Lung (tissue), 12 donors: ENCODE results near the gene CSTPP1. TPM values are rescaled to one million over a fixed set of nuclear protein-coding genes. Genes with fewer than 3 reads are reported as not detected.
A peak's percentile ranks its signal among the peaks of the same experiment; 100 is the strongest.

Source experiments
- ATAC-seq: fragments of 200-7000 bp; cut with Tn5 transposase; one replicate; pipeline ENCODE4 v1.9.1; 2020; ENCODE audit warnings: moderate number of reproducible peaks; ENCODE audit not compliant: insufficient read depth, low FRiP score
- DNase-seq, 3 donors: peaks; one replicate each; pipeline ENCODE4 v3.0.0-alpha.2; 2013 to 2017
- H3K27ac ChIP-seq, 2 donors: one replicate each; pipeline ENCODE4 v1.5.1; 2013; ENCODE audit warnings: mild to moderate bottlenecking in 2 of 2, moderate library complexity in 2 of 2, control low read depth in 1 of 2, inconsistent platforms in 1 of 2, low read depth in 1 of 2, low read length in 1 of 2
- H3K27me3 ChIP-seq, 3 donors: one replicate each; pipeline ENCODE4 v1.5.1; 2013; ENCODE audit warnings: low read length in 2 of 3; ENCODE audit not compliant: control insufficient read depth in 3 of 3, insufficient read depth in 3 of 3
- H3K36me3 ChIP-seq, 4 donors: one replicate each; pipeline ENCODE4 v1.5.1; 2013; ENCODE audit warnings: low read length in 4 of 4, mild to moderate bottlenecking in 1 of 4, moderate library complexity in 1 of 4; ENCODE audit not compliant: control insufficient read depth in 4 of 4, insufficient read depth in 4 of 4
- H3K4me1 ChIP-seq, 5 donors: one replicate each; pipeline ENCODE4 v1.5.1; 2013; ENCODE audit warnings: low read length in 5 of 5, mild to moderate bottlenecking in 2 of 5, moderate library complexity in 1 of 5; ENCODE audit not compliant: control insufficient read depth in 5 of 5, insufficient read depth in 5 of 5
- H3K4me3 ChIP-seq: one replicate; pipeline ENCODE4 v1.5.1; 2013; ENCODE audit warnings: mild to moderate bottlenecking, control low read depth, moderate library complexity
- H3K9ac ChIP-seq, 2 donors: one replicate each; pipeline ENCODE4 v1.5.1; 2013; ENCODE audit warnings: low read length in 2 of 2, control low read depth in 1 of 2; ENCODE audit not compliant: insufficient read depth in 1 of 2
- H3K9me3 ChIP-seq, 4 donors: one replicate each; pipeline ENCODE4 v1.5.1; 2013; ENCODE audit warnings: low read length in 3 of 4, mild to moderate bottlenecking in 1 of 4, moderate library complexity in 1 of 4; ENCODE audit not compliant: control insufficient read depth in 4 of 4, insufficient read depth in 3 of 4
- WGBS, 2 donors: extraction: QIAGEN DNeasy Blood & Tissue Kit; methylation state at CpG; one replicate each; pipeline ENCODE4 v1.1.7; 2013; 5-methylcytosine and 5-hydroxymethylcytosine counted together
- polyA plus RNA-seq, 2 donors: library from polyadenylated mRNA; stranded (reverse); fragments of 200-250 nt; gene quantifications; one replicate each; pipeline ENCODE4 v1.2.1, GENCODE V29; 2013
- total RNA-seq, 2 donors: library from RNA; depleted of rRNA in 1 of 2; stranded (reverse); fragments of >200 nt in 1 of 2; gene quantifications; one replicate each; pipeline ENCODE4 v1.2.1, GENCODE V29; 2014 to 2021
- TF ChIP-seq, protein P1 (sequence below): IDR thresholded peaks from 2 replicates; pipeline ENCODE4 v1.5.1; 2012; ENCODE audit warnings: mild to moderate bottlenecking; ENCODE audit errors: control extremely low read depth, extremely low read depth
- donor health status: control.
- donor health status: control.
- donor health status: Bipolar disorder and iron deficiency.
- donor health status: healthy.
- donor health status: DM: yes; HTN: yes; CAD: no.

CSTPP1 gene
- total and polyA plus RNA-seq, 4 donors = 26.0 to 45.8 (median 34.4) TPM

DNA sequence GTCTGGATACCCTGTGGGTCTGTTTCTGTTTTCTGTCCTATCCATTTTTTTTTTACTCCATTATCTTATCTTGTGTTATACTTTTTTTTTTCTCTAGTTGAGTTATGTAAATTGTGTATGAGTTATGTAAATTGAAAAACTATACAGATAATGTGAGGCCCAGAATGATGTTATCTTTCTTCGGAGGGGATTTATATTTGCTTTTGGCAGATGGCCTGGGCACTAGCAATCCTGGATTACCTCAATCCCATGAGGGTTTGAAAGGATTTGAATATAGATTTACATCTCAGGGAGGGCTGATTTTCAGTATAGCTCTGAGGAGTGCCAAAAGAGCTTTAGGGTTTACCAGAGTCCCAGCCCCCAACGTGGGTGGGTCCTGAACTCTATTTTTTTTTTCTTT, 71.0 kb downstream of the CSTPP1 start:
- Histone ChIP-seq H3K27me3 (no peaks in the 10 kb centered on the region), H3K9me3 (no peaks in the 10 kb centered on the region), H3K4me1 (peaks cover 0 to 35% (median 15%) of the 10 kb centered on the region in 5 donors), H3K4me3 (no peak overlapping the region), H3K27ac (no peak overlapping the region), H3K36me3 (no peaks in the 10 kb centered on the region), H3K9ac (no peak overlapping the region)
- ATAC-seq = no peak
- 70 to 83% methylated on average over 2 of the region's 2 CpGs for WGBS, 2 donors
- no peak for DNase-seq
- TF ChIP-seq, protein P1, sequence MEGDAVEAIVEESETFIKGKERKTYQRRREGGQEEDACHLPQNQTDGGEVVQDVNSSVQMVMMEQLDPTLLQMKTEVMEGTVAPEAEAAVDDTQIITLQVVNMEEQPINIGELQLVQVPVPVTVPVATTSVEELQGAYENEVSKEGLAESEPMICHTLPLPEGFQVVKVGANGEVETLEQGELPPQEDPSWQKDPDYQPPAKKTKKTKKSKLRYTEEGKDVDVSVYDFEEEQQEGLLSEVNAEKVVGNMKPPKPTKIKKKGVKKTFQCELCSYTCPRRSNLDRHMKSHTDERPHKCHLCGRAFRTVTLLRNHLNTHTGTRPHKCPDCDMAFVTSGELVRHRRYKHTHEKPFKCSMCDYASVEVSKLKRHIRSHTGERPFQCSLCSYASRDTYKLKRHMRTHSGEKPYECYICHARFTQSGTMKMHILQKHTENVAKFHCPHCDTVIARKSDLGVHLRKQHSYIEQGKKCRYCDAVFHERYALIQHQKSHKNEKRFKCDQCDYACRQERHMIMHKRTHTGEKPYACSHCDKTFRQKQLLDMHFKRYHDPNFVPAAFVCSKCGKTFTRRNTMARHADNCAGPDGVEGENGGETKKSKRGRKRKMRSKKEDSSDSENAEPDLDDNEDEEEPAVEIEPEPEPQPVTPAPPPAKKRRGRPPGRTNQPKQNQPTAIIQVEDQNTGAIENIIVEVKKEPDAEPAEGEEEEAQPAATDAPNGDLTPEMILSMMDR = no peak

DNA sequence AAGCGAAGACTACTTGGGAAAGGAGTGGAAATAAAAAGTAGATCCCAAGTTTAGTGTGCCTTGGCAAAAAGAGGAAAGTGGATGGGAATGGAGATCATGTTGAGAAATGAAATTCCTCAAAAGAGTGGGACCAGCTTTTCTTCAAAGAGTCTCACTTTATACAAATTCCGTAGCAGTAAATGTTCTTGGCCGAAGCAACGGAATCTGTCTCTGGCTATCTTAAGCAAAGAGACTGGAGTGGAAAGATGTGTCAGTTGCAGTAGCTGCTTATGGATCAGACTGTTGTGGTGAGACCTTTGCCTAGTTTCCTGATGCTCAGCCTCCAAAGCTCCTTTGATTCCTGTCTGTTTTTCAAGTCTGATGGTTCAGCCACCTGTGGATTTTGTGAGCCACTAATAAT, 73.6 kb downstream of the CSTPP1 start:
- Histone ChIP-seq H3K27me3 (no peaks in the 10 kb centered on the region), H3K9ac (peak overlapping the region in 1 of 2 donors; percentile 19), H3K27ac (no peak overlapping the region), H3K9me3 (no peaks in the 10 kb centered on the region), H3K4me3 (no peak overlapping the region), H3K4me1 (peaks cover 0 to 13% (median 2%) of the 10 kb centered on the region in 5 donors), H3K36me3 (no peaks in the 10 kb centered on the region)
- no peak for ATAC-seq
- WGBS, 2 donors = 82 to 91% methylated on average over 4 of the region's 4 CpGs
- TF ChIP-seq, protein P1 = no peak
- peak; percentile 28 to 89 (median 79) for DNase-seq

DNA sequence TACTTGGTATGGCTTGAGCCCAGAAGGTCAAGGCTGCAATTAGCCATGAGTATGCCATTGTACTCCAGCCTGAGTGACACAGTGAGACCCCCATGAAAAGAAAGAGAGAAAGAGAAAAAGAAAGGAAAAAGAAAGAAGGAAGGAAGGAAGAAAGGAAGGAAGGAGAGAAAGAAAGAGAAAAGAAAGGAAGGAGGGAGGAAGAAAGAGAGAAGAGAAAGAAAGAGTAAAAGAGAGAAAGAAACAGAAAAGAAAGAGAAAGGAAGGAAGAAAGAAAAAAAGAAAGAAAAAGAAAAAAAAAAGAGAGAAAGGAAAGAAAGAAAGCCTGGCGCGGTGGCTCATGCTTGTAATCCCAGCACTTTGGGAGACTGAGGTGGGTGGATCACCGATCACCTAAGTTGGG, 77.5 kb downstream of the CSTPP1 start:
- WGBS, 2 donors = 94 to 96% methylated on average over 3 of the region's 3 CpGs

DNA sequence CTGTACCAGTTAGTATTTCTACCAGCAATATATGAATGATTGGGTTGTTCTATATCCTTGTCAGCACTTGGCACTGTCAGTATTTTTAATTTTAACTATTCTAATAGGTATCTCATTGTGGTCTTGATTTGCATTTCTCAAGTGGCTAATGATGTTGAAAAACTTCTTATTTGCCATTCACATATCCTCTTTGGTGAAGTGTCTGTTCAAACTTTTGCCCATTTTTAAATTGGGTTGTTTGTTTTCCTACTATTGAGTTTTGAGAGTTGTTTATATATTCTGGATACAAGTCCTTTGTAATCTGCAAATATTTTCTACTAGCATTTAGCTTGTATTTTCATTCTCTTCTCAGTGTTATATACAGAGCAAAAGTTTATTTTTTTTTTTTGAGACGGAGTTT, 82.1 kb downstream of the CSTPP1 start:
- ATAC-seq = no peak
- Histone ChIP-seq H3K4me3 (no peak overlapping the region), H3K36me3 (no peaks in the 10 kb centered on the region), H3K27me3 (no peaks in the 10 kb centered on the region), H3K4me1 (peaks cover 0 to 12% (median 0%) of the 10 kb centered on the region in 5 donors), H3K9ac (no peak overlapping the region), H3K27ac (no peak overlapping the region), H3K9me3 (no peaks in the 10 kb centered on the region)
- 85 to 88% methylated on average over 1 of the region's 1 CpG for WGBS, 2 donors
- TF ChIP-seq, protein P1 = no peak
- DNase-seq = no peak

More for the DNA sequence above, 77.5 kb downstream of the CSTPP1 start:
- Histone ChIP-seq H3K9ac (no peak overlapping the region), H3K4me1 (peaks cover 0 to 8% (median 0%) of the 10 kb centered on the region in 5 donors), H3K4me3 (no peak overlapping the region), H3K9me3 (no peaks in the 10 kb centered on the region), H3K27ac (no peak overlapping the region), H3K27me3 (no peaks in the 10 kb centered on the region), H3K36me3 (no peaks in the 10 kb centered on the region)
- DNase-seq = no peak
- ATAC-seq = no peak
- TF ChIP-seq, protein P1 = no peak
